ENCODE measurements around the gene REV1. TPM values are rescaled to one million over a fixed set of nuclear protein-coding genes. Genes with fewer than 3 reads are reported as not detected.

REV1 gene
- total RNA-seq, 2 donors from 2014 or later: 29.7 to 37.4 TPM

DNA sequence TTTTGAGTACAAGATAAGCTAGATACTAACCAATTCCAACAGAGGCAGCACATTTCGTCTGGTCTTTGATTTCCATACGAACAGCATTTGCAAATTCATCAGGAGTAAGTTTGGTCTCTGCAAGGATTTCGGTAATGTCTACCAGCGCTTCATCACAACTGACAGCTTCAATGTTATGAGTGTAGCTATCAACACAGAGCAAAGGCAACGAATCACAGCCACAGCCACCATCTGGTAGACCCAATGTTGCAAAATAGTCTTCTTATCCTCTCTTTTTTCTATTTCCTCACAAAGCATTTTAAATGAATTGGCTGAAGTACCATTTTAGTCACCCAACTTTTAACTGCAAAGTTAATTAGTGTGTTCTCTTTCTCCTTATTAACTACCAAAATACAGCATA, 68.3 kb downstream of the REV1 start:
- Histone ChIP-seq H3K9ac (ENCODE audit: low read depth in 2 of 2, low read length in 2 of 2) (no peak overlapping the region), H3K27ac (no peak overlapping the region), H3K9me3 (no peaks in the 10 kb centered on the region), H3K4me3 (no peak overlapping the region), H3K4me1 (no peaks in the 10 kb centered on the region), H3K27me3 (no peaks in the 10 kb centered on the region), H3K36me3 (no peaks in the 10 kb centered on the region)
- no peak for DNase-seq
- TF ChIP-seq, protein P1, sequence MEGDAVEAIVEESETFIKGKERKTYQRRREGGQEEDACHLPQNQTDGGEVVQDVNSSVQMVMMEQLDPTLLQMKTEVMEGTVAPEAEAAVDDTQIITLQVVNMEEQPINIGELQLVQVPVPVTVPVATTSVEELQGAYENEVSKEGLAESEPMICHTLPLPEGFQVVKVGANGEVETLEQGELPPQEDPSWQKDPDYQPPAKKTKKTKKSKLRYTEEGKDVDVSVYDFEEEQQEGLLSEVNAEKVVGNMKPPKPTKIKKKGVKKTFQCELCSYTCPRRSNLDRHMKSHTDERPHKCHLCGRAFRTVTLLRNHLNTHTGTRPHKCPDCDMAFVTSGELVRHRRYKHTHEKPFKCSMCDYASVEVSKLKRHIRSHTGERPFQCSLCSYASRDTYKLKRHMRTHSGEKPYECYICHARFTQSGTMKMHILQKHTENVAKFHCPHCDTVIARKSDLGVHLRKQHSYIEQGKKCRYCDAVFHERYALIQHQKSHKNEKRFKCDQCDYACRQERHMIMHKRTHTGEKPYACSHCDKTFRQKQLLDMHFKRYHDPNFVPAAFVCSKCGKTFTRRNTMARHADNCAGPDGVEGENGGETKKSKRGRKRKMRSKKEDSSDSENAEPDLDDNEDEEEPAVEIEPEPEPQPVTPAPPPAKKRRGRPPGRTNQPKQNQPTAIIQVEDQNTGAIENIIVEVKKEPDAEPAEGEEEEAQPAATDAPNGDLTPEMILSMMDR (IDR thresholded peaks at IDR 0.05): no peak
- intact Hi-C loops (cut with DNase I): no loop called here

DNA sequence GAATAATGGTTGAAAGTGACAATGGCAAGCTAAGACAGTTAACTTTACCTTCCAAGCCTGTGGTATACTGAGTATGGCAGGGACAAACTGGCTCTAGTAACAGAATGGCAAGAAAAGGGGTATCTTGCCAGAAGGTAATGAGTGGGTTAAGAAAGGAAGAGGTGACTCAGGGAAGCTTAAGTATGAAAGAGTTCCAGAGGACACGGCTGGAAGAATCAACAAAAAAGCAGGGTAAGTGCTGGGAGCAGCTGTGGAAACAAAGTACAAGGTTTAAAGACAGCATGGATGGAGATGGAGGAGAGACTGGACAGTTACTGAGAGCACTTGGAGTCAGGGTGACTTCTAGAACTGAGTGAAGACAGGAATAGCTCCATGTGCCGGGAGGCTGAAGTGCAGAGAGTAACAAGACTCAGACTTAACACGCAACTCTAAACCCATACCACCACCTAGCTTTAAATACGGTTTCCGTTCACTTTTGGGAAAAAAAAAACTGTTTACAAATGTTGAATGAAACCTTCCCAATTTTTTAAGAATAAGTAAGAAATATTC, 69.0 kb downstream of the REV1 start:
- Histone ChIP-seq H3K4me1 (no peaks in the 10 kb centered on the region), H3K9me3 (no peaks in the 10 kb centered on the region)

DNA sequence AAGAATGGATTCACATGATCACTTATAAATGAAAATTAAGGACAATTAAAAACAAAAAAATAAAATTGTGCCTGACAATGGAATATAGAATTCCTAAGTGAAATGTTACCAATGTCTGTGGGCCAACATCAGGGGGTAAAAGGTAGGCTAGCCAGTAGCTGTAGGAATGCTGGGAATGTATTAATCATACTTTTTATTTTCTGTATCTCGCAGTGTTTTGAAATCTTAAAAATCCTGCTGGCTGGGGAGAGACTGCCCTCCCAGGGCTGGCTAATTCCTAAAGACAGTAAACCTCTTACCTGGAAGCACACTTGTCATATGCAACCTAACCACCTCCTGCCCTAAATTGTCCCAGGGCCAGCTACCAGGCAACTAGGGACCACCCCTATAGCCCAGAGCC, 69.8 kb downstream of the REV1 start:
- Histone ChIP-seq H3K9ac (ENCODE audit: low read depth in 2 of 2, low read length in 2 of 2) (no peak overlapping the region), H3K27ac (no peak overlapping the region), H3K36me3 (no peaks in the 10 kb centered on the region), H3K4me3 (no peak overlapping the region), H3K9me3 (no peaks in the 10 kb centered on the region), H3K27me3 (no peaks in the 10 kb centered on the region), H3K4me1 (no peaks in the 10 kb centered on the region)
- no peak for DNase-seq
- intact Hi-C loops (cut with DNase I): no loop called here
- TF ChIP-seq, protein P1 (IDR thresholded peaks at IDR 0.05): no peak

More for the DNA sequence above, 69.0 kb downstream of the REV1 start:
- Histone ChIP-seq H3K27me3 (no peaks in the 10 kb centered on the region), H3K27ac (no peak overlapping the region), H3K9ac (ENCODE audit: low read depth in 2 of 2, low read length in 2 of 2) (no peak overlapping the region), H3K36me3 (no peaks in the 10 kb centered on the region), H3K4me3 (no peak overlapping the region)
- TF ChIP-seq, protein P1 (IDR thresholded peaks at IDR 0.05): no peak
- no peak for DNase-seq
- intact Hi-C loops (cut with DNase I): no loop called here

DNA sequence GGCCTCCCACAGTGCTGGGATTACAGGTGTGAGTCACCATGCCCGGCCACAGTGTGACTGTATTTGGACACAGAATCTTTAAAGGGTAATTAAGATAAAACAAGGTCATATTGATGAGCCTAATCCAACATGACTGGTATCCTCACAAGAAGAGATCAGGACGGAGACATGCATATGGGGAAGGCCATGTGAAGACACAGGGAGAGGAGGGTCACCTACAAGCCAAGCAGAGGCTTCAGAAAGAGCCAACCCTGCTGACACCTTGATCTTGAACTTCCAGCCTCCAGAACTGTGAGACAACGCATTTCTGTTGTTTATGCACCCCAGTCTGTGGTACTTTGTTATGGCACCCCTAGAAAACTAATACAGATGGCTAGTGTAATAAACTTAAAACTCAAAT, 72.4 kb downstream of the REV1 start:
- intact Hi-C loops (cut with DNase I): no loop called here
- H3K9me3 ChIP-seq: no peaks in the 10 kb centered on the region
- no peaks in the 10 kb centered on the region for H3K27me3 ChIP-seq
- H3K9ac ChIP-seq (ENCODE audit: low read depth in 2 of 2, low read length in 2 of 2): no peak overlapping the region
- no peaks in the 10 kb centered on the region for H3K4me1 ChIP-seq
- no peak for DNase-seq
- TF ChIP-seq, protein P1 (IDR thresholded peaks at IDR 0.05): no peak
- H3K36me3 ChIP-seq: peaks cover 3% of the 10 kb centered on the region
- no peak overlapping the region for H3K27ac ChIP-seq
- no peak overlapping the region for H3K4me3 ChIP-seq

DNA sequence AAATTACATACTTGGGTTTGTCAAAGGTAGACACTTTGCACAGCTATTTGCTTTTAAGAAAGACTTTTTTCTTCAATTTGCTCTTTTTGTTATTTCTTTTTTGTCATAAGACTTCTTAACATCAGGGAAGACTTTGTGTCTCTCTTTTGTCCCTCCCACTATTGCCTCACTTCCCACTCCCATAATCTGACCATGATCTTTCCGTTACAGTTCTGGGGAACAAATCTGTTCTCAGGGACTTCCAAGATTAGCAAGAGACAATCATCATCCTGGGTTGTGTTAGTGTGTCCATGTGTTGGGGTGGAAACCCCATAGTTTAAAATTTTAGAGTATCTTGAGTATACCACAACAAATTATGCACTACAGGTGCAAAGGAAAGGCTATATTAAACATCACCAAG, 75.3 kb downstream of the REV1 start:
- no peak for DNase-seq
- TF ChIP-seq, protein P1 (IDR thresholded peaks at IDR 0.05): no peak
- Histone ChIP-seq H3K4me1 (no peaks in the 10 kb centered on the region), H3K9ac (ENCODE audit: low read depth in 2 of 2, low read length in 2 of 2) (no peak overlapping the region), H3K9me3 (no peaks in the 10 kb centered on the region), H3K27ac (no peak overlapping the region), H3K36me3 (peaks cover 8% of the 10 kb centered on the region), H3K4me3 (no peak overlapping the region), H3K27me3 (no peaks in the 10 kb centered on the region)
- intact Hi-C loops (cut with DNase I): no loop called here
